Spleen (tissue), 11 donors: ENCODE data around the gene RAB44. TPM values are rescaled to one million over a fixed set of nuclear protein-coding genes. Genes with fewer than 3 reads are reported as not detected.

Experiments used
- DNase-seq: peaks from one replicate; pipeline ENCODE4 v3.0.0-alpha.2; 2020
- H3K27ac ChIP-seq, 8 donors: fragments of 200-600 bp; sonication (generic) in 7 of 8; 1 replicate in 4 of 8; 2 replicates in 4 of 8; pipeline versions ENCODE4 v1.5.0 to v1.8.0; 2016 to 2021; ENCODE audit warnings: inconsistent platforms in 4 of 8, mild to moderate bottlenecking in 4 of 8, moderate library complexity in 1 of 8
- H3K27me3 ChIP-seq, 7 donors: fragments of 200-600 bp; sonication (generic) in 6 of 7; replicated peaks in 1 of 7; 1 replicate in 4 of 7; 2 replicates in 3 of 7; pipeline versions ENCODE4 v1.5.0 to v1.8.0; 2016 to 2021; ENCODE audit warnings: inconsistent platforms in 3 of 7, mild to moderate bottlenecking in 1 of 7
- H3K36me3 ChIP-seq, 6 donors: fragments of 200-600 bp; sonication (generic) in 5 of 6; 1 replicate in 4 of 6; 2 replicates in 2 of 6; pipeline versions ENCODE4 v1.5.0 to v1.8.0; 2016 to 2021; ENCODE audit warnings: inconsistent platforms in 2 of 6
- H3K4me1 ChIP-seq, 6 donors: fragments of 200-600 bp; sonication (generic) in 5 of 6; 1 replicate in 3 of 6; 2 replicates in 3 of 6; pipeline versions ENCODE4 v1.5.0 to v1.8.0; 2016 to 2021; ENCODE audit warnings: inconsistent platforms in 3 of 6
- H3K4me3 ChIP-seq, 8 donors: fragments of 200-600 bp; sonication (generic) in 7 of 8; 1 replicate in 4 of 8; 2 replicates in 4 of 8; pipeline versions ENCODE4 v1.5.0 to v1.8.0; 2016 to 2021; ENCODE audit warnings: inconsistent platforms in 4 of 8, mild to moderate bottlenecking in 4 of 8, moderate library complexity in 2 of 8
- H3K9me3 ChIP-seq, 8 donors: fragments of 200-600 bp; sonication (generic) in 7 of 8; 1 replicate in 4 of 8; 2 replicates in 4 of 8; pipeline versions ENCODE4 v1.5.0 to v1.8.0; 2016 to 2021; ENCODE audit warnings: inconsistent platforms in 4 of 8
- CTCF ChIP-seq, 11 experiments: fragments of 200-600 bp in 7 of 11; fragments of 450-650 bp in 4 of 11; sonication (generic) in 4 of 11; IDR thresholded peaks in 8 of 11; conservative IDR thresholded peaks in 3 of 11; 1 replicate in 7 of 11; 2 replicates in 4 of 11; pipeline versions ENCODE4 v1.4.0 to v1.8.0; 2016 to 2021; ENCODE audit warnings: antibody characterized with exemption in 11 of 11, inconsistent platforms in 4 of 11, mild to moderate bottlenecking in 1 of 11
- POLR2A ChIP-seq, 3 donors: fragments of 450-650 bp; IDR thresholded peaks; one replicate each; pipeline ENCODE4 v1.5.1; 2017; ENCODE audit warnings: antibody characterized with exemption in 3 of 3, mild to moderate bottlenecking in 1 of 3
- POLR2AphosphoS5 ChIP-seq, 3 donors: sonication (generic); formaldehyde crosslinking; IDR thresholded peaks; one replicate each; pipeline ENCODE4 v1.5.1; 2017; ENCODE audit warnings: antibody characterized with exemption in 3 of 3
- WGBS, 5 donors: extraction: QIAGEN DNeasy Blood & Tissue Kit in 3 of 5; methylation state at CpG; one replicate each; pipeline versions ENCODE4 v1.1.5 to v1.1.7; 2013 to 2018; 5-methylcytosine and 5-hydroxymethylcytosine counted together
- intact Hi-C: fragments of 100-400 bp; cut with DNase I; formaldehyde crosslinking; loops from one replicate; pipeline ENCODE4 v1.15.0; 2023; ENCODE audit warnings: low total_unique reads
- polyA plus RNA-seq, 3 donors: library from polyadenylated mRNA; stranded (reverse); fragments of 200-250 nt; gene quantifications; one replicate each; pipeline ENCODE4 v1.2.1, GENCODE V29; 2013
- total RNA-seq, 7 donors: library from RNA; depleted of rRNA in 3 of 7; stranded (reverse); fragments of >200 nt in 3 of 7; fragmentation: NEBNext Ultra II Directional in 4 of 7; extraction: Animal tissue kit (Norgen Biotek cat#: 25700) in 4 of 7; gene quantifications; one replicate each; pipeline versions ENCODE4 v1.1.0 to v1.2.1, GENCODE V29; 2016 to 2021
- donor health status: healthy with polysubstance abuse.
- donor health status: DM: no; HTN: no; CAD: no; lungs with moderate emphysema.
- donor health status: DM: no; HTN: no; CAD: no.
- donor health status: Bipolar disorder and iron deficiency.
- donor health status: healthy.
- donor health status: DM: no; HTN: no; CAD: no.
- donor health status: DM: yes; HTN: yes; CAD: no.

The RAB44 gene
- total and polyA plus RNA-seq, 10 donors, result 0.06 to 3.5 (median 0.81) TPM

GRCh38 chr6:36752886-36753506, 55.4 kb downstream of the RAB44 start:
- peaks cover 0 to 10% (median 0%) of the 10 kb centered on the region in 6 donors for H3K36me3 ChIP-seq
- peak; percentile 83 for DNase-seq
- peaks cover 0 to 25% (median 18%) of the 10 kb centered on the region in 8 donors for H3K9me3 ChIP-seq
- H3K4me3 ChIP-seq, result peak overlapping the region in 1 of 8 donors; percentile 31
- no peaks in the 10 kb centered on the region for H3K27me3 ChIP-seq
- TF ChIP-seq POLR2AphosphoS5 (IDR thresholded peaks at IDR 0.05) (peak in 2 of 3 donors; percentile 46 to 70), CTCF (IDR thresholded peaks at IDR 0.05 in 8 of 11, conservative IDR thresholded peaks at IDR 0.05 in 3 of 11) (no peak)
- intact Hi-C loops, result no loop called here
- WGBS, 5 donors, result 31 to 53% (median 47%) methylated on average over 6 of the region's 6 CpGs
- peak overlapping the region in 6 of 8 donors; percentile 13 to 82 (median 72) for H3K27ac ChIP-seq
- H3K4me1 ChIP-seq, result peaks cover 50 to 73% (median 66%) of the 10 kb centered on the region in 6 donors

- peaks cover 0 to 10% (median 0%) of the 10 kb centered on the region in 6 donors for H3K36me3 ChIP-seq
- 65 to 80% (median 69%) methylated on average over 7 of the region's 7 CpGs for WGBS, 5 donors
- H3K4me3 ChIP-seq, result peak overlapping the region in 1 of 8 donors; percentile 31
- TF ChIP-seq POLR2AphosphoS5 (IDR thresholded peaks at IDR 0.05) (no peak), POLR2A (IDR thresholded peaks at IDR 0.05) (no peak), CTCF (IDR thresholded peaks at IDR 0.05 in 8 of 11, conservative IDR thresholded peaks at IDR 0.05 in 3 of 11) (no peak)
- no peak for DNase-seq
- peaks cover 52 to 82% (median 73%) of the 10 kb centered on the region in 6 donors for H3K4me1 ChIP-seq
- peaks cover 0 to 20% (median 12%) of the 10 kb centered on the region in 8 donors for H3K9me3 ChIP-seq
- peak overlapping the region in 5 of 8 donors; percentile 54 to 82 (median 73) for H3K27ac ChIP-seq
- intact Hi-C loops, result no loop called here
- H3K27me3 ChIP-seq, result no peaks in the 10 kb centered on the region
Measured at GRCh38 chr6:36753671-36754405, 56.2 kb downstream of the RAB44 start.

GRCh38 chr6:36754582-36755434, 57.2 kb downstream of the RAB44 start:
- no peak for TF ChIP-seq POLR2A (IDR thresholded peaks at IDR 0.05)
- TF ChIP-seq POLR2AphosphoS5 (IDR thresholded peaks at IDR 0.05), result no peak
- no peak for TF ChIP-seq CTCF (IDR thresholded peaks at IDR 0.05 in 8 of 11, conservative IDR thresholded peaks at IDR 0.05 in 3 of 11)
- peaks cover 57 to 91% (median 80%) of the 10 kb centered on the region in 6 donors for H3K4me1 ChIP-seq
- H3K27me3 ChIP-seq, result no peaks in the 10 kb centered on the region
- H3K36me3 ChIP-seq, result peaks cover 0 to 10% (median 0%) of the 10 kb centered on the region in 6 donors
- no peak for DNase-seq
- peak overlapping the region in 6 of 8 donors; percentile 56 to 82 (median 72) for H3K27ac ChIP-seq
- intact Hi-C loops, result loop anchor here (5.0 kb wide), 2 partner anchors 63 to 133 kb away; no protein-coding TSS in a partner anchor
- WGBS, 5 donors, result 86 to 90% (median 90%) methylated on average over 9 of the region's 9 CpGs
- H3K4me3 ChIP-seq, result peak overlapping the region in 2 of 8 donors; percentile 40 to 61
- peaks cover 0 to 10% (median 8%) of the 10 kb centered on the region in 8 donors for H3K9me3 ChIP-seq
